OCI-LY1 (cell line): ENCODE data around the gene PLA2G6.
"Not testable (repeated sequence)": the region's sequence is repeated elsewhere in the genome, so short reads cannot be mapped to it uniquely, and the experiment has no call there.

Source experiments
- H2AFZ ChIP-seq: fragments of 200-600 bp; sonication (generic), shearing (Covaris generic); 2 replicates; pipeline ENCODE4 v1.6.0; 2014; ENCODE audit warnings: antibody characterized with exemption, mild to moderate bottlenecking, low read length
- H3F3A ChIP-seq: fragments of 200-600 bp; sonication (generic), shearing (Covaris generic); 2 replicates; pipeline ENCODE4 v1.6.0; 2014; ENCODE audit warnings: mild to moderate bottlenecking, antibody characterized with exemption, low read length, moderate library complexity; ENCODE audit not compliant: insufficient read depth
- H3K27ac ChIP-seq: fragments of 200-600 bp; sonication (generic); 2 replicates; pipeline ENCODE4 v1.5.1; 2014; ENCODE audit warnings: low read length, mixed run types, mild to moderate bottlenecking, low read depth; ENCODE audit not compliant: poor library complexity, severe bottlenecking
- H3K27me3 ChIP-seq: fragments of 200-600 bp; sonication (generic); 2 replicates; pipeline ENCODE4 v1.6.0; 2014; ENCODE audit warnings: antibody characterized with exemption, mild to moderate bottlenecking, low read length, moderate library complexity; ENCODE audit not compliant: insufficient read depth
- H3K36me3 ChIP-seq: fragments of 200-600 bp; sonication (generic); 2 replicates; pipeline ENCODE4 v1.6.1; 2014; ENCODE audit warnings: mild to moderate bottlenecking, antibody characterized with exemption, low read length, moderate library complexity, mixed read lengths; ENCODE audit not compliant: insufficient read depth
- H3K4me1 ChIP-seq: fragments of 200-600 bp; sonication (generic); 2 replicates; pipeline ENCODE4 v1.5.1; 2014; ENCODE audit warnings: mild to moderate bottlenecking, low read length, moderate library complexity; ENCODE audit not compliant: insufficient read depth, severe bottlenecking
- H3K4me2 ChIP-seq: fragments of 200-600 bp; sonication (generic), shearing (Covaris generic); 2 replicates; pipeline ENCODE4 v1.6.1; 2014; ENCODE audit warnings: low read length
- H3K4me3 ChIP-seq: fragments of 200-600 bp; sonication (generic); 2 replicates; pipeline ENCODE4 v1.5.1; 2014; ENCODE audit warnings: low read length, low read depth, mild to moderate bottlenecking, mixed read lengths; ENCODE audit not compliant: poor library complexity, severe bottlenecking
- H3K79me2 ChIP-seq: fragments of 200-600 bp; shearing (Covaris generic); 2 replicates; pipeline ENCODE4 v1.6.1; 2016; ENCODE audit warnings: mixed run types, low read length, mixed read lengths; ENCODE audit not compliant: insufficient read depth
- H3K9ac ChIP-seq: fragments of 200-600 bp; sonication (generic), shearing (Covaris generic); 2 replicates; pipeline ENCODE4 v1.6.1; 2014; ENCODE audit warnings: mild to moderate bottlenecking, low read length, mixed read lengths
- H3K9me2 ChIP-seq: fragments of 200-600 bp; sonication (generic), shearing (Covaris generic); 2 replicates; pipeline ENCODE4 v1.6.1; 2014; ENCODE audit warnings: low read depth, mild to moderate bottlenecking, low read length, mixed read lengths
- H3K9me3 ChIP-seq: fragments of 200-600 bp; shearing (Covaris generic); 2 replicates; pipeline ENCODE4 v1.6.1; 2014; ENCODE audit warnings: low read length, mixed read lengths
- H4K20me1 ChIP-seq: fragments of 200-600 bp; sonication (generic), shearing (Covaris generic); 2 replicates; pipeline ENCODE4 v1.6.0; 2016; ENCODE audit warnings: mild to moderate bottlenecking, low read length; ENCODE audit not compliant: insufficient read depth
- CTCF ChIP-seq: fragments of 200-600 bp; sonication (generic), shearing (Covaris generic); IDR thresholded peaks from 2 replicates; pipeline ENCODE4 v1.5.1; 2017; ENCODE audit warnings: mild to moderate bottlenecking, antibody characterized with exemption, low read length, moderate library complexity, mixed read lengths
- EZH2 ChIP-seq: fragments of 200-600 bp; sonication (generic), shearing (Covaris generic); IDR thresholded peaks from 2 replicates; pipeline ENCODE4 v1.8.0; 2017; ENCODE audit warnings: borderline replicate concordance, mixed run types, mild to moderate bottlenecking, antibody characterized with exemption, low read length, moderate library complexity, mixed read lengths

The PLA2G6 gene

DNA sequence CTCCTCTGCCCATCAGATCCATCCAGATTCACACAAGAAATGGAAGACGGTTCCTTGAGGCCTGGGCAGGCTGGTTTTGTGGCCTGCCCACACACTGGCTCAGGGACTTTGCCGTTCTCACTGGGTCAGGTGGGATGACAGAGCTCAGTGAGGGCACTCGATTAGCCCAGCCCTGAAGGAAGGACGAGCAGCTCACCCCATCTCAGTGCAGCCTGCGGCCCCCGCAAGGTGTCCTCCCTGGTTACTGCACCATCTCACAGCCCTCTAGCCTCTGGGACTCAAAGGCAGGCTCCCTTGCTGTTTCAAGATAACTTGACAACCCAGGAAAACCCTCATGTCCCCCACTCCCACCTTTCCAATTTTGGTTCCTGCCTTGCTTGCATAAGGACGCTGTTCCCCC is 101.8 kb downstream of the PLA2G6 start:
- Histone ChIP-seq H3K27me3 (0 out of 2 replicates have a peak, but pooled peaks cover 3% of the 10 kb centered on the region), H3K4me2 (no peak overlapping the region), H3K36me3 (no peaks in the 10 kb centered on the region), H3K9me2 (no peaks in the 10 kb centered on the region), H3K9ac (no peak overlapping the region), H3K27ac (no peak overlapping the region), H3K79me2 (no peaks in the 10 kb centered on the region), H3K4me1 (no peaks in the 10 kb centered on the region), H3K4me3 (no peak overlapping the region), H2AFZ (no peak overlapping the region), H4K20me1 (no peaks in the 10 kb centered on the region), H3K9me3 (no peaks in the 10 kb centered on the region), H3F3A (no peaks in the 10 kb centered on the region)
- TF ChIP-seq CTCF (no peak), EZH2 (no peak)

DNA sequence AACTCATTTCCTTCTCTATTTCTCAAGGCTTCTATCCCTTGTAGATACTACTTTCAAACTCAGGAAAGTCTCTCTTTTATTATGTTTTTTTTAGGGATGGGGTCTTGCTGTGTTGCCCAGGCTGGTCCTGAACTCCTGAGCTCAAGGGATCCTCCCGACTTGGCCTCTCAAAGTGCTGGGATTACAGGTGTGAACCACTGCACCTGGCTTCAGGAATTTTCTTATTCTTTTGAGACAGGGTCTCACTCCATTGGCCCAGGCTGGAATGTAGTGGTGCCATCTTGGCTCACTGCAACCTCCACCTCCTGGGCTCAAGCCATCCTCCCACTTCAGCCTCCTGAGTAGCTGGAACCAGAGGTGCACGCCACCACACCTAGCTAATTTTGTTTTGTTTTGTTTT is 102.4 kb downstream of the PLA2G6 start:
- not testable (repeated sequence) for H3K9ac ChIP-seq, H4K20me1 ChIP-seq, H3K9me2 ChIP-seq, H3K9me3 ChIP-seq, H3K36me3 ChIP-seq, H2AFZ ChIP-seq, H3K4me1 ChIP-seq, H3K4me2 ChIP-seq, H3F3A ChIP-seq, H3K79me2 ChIP-seq, H3K27ac ChIP-seq, H3K4me3 ChIP-seq, H3K27me3 ChIP-seq

DNA sequence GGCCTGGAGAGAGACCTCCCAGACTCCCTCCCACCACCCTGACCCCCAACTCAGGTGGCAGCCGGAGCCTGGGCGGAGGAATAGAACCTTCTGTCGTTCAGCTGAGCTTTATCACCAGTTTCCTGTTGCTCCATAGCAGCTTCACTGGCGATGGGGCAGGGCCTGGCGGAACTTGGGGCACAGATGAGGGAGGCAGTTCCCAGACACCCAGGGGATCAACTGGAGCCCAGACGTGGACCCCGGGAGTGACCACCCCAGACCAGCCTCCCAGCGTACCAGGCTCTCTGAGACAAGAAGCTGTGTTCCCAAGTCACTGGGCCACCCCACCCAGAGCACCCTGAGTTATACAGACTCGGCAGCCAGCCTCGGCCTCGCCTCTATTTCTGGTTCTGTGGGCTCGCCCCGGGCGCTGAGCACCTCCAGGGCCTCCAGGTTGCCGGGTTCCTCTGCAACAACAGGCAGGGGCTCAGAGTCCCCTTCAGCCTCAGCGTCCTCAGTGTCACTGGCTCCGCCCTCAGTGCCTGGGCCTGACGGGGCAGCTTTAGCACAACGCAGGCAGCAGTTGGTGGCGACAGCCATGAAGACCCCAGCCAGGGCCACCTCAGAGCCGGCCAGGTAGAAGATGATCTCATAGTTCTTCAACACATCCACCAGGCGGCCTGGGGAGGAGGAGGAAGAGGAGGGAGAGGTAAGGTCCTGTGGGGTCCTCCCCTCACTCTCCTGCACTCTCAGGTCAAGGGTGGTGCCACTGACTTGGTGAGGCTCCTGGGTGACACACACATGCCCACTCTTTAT is 103.4 kb downstream of the PLA2G6 start:
- no peak overlapping the region for H3K27ac ChIP-seq
- H3F3A ChIP-seq = no peaks in the 10 kb centered on the region
- no peaks in the 10 kb centered on the region for H3K4me1 ChIP-seq
- no peak overlapping the region for H3K9ac ChIP-seq
- H2AFZ ChIP-seq = no peak overlapping the region
- TF ChIP-seq CTCF (no peak), EZH2 (no peak)
- no peak overlapping the region for H3K4me2 ChIP-seq
- no peaks in the 10 kb centered on the region for H4K20me1 ChIP-seq
- H3K4me3 ChIP-seq = no peak overlapping the region
- no peaks in the 10 kb centered on the region for H3K9me3 ChIP-seq
- H3K27me3 ChIP-seq = 0 out of 2 replicates have a peak, but pooled peaks cover 3% of the 10 kb centered on the region
- no peaks in the 10 kb centered on the region for H3K9me2 ChIP-seq
- H3K79me2 ChIP-seq = no peaks in the 10 kb centered on the region
- H3K36me3 ChIP-seq = peaks cover 5% of the 10 kb centered on the region; the same call in 1 of the 2 replicates

- Histone ChIP-seq H2AFZ (no peak overlapping the region), H3K4me2 (no peak overlapping the region), H3K4me1 (no peaks in the 10 kb centered on the region), H3K9me2 (no peaks in the 10 kb centered on the region), H3F3A (no peaks in the 10 kb centered on the region), H3K9me3 (no peaks in the 10 kb centered on the region), H4K20me1 (no peaks in the 10 kb centered on the region), H3K4me3 (no peak overlapping the region), H3K9ac (no peak overlapping the region), H3K36me3 (peaks cover 11% of the 10 kb centered on the region; the same call in 1 of the 2 replicates), H3K27ac (no peak overlapping the region), H3K79me2 (no peaks in the 10 kb centered on the region), H3K27me3 (0 out of 2 replicates have a peak, but pooled peaks cover 3% of the 10 kb centered on the region)
- no peak for TF ChIP-seq CTCF
- no peak for TF ChIP-seq EZH2
Measured at GRCh38 chr22:38077595-38077994, 104.0 kb downstream of the PLA2G6 start.
